Kidney (tissue), 14 donors: ENCODE measurements around the gene ZNF516. TPM values are rescaled to one million over a fixed set of nuclear protein-coding genes. Genes with fewer than 3 reads are reported as not detected.

ENCODE experiments used
- DNase-seq, 5 donors: peaks; one replicate each; pipeline ENCODE4 v3.0.0-alpha.2; 2013 to 2020
- FAIRE-seq: peaks from 2 replicates; lab custom pipeline; 2012; peaks lifted over from hg19 to GRCh38; lab: Jason Lieb, UNC
- H3K27ac ChIP-seq, 2 donors: one replicate each; pipeline ENCODE4 v1.7.0; 2013; ENCODE audit warnings: low read depth in 2 of 2, low read length in 2 of 2, inconsistent platforms in 1 of 2
- H3K27me3 ChIP-seq: one replicate; pipeline ENCODE4 v1.7.1; 2013; ENCODE audit warnings: low read length, inconsistent platforms; ENCODE audit not compliant: control insufficient read depth, insufficient read depth
- H3K36me3 ChIP-seq, 3 donors: one replicate each; pipeline versions ENCODE4 v1.7.0 to v1.7.1; 2013; ENCODE audit warnings: low read length in 3 of 3, control low read depth in 1 of 3, inconsistent platforms in 1 of 3; ENCODE audit not compliant: insufficient read depth in 3 of 3, control insufficient read depth in 2 of 3
- H3K4me1 ChIP-seq, 3 donors: one replicate each; pipeline versions ENCODE4 v1.7.0 to v1.7.1; 2013; ENCODE audit warnings: low read length in 3 of 3, inconsistent platforms in 1 of 3, low read depth in 1 of 3; ENCODE audit not compliant: control insufficient read depth in 2 of 3, insufficient read depth in 2 of 3
- H3K4me3 ChIP-seq, 3 donors: one replicate each; pipeline versions ENCODE4 v1.7.0 to v1.8.1; 2013; ENCODE audit warnings: low read length in 3 of 3, control low read depth in 1 of 3, inconsistent platforms in 1 of 3
- H3K9ac ChIP-seq, 3 donors: one replicate each; pipeline versions ENCODE4 v1.7.0 to v1.7.1; 2013; ENCODE audit warnings: low read length in 3 of 3, control low read depth in 1 of 3, inconsistent platforms in 1 of 3
- H3K9me3 ChIP-seq, 3 donors: one replicate each; pipeline versions ENCODE4 v1.7.0 to v1.7.1; 2013; ENCODE audit warnings: low read length in 3 of 3, control low read depth in 1 of 3, inconsistent platforms in 1 of 3; ENCODE audit not compliant: control insufficient read depth in 2 of 3, insufficient read depth in 1 of 3
- intact Hi-C: fragments of 100-400 bp; cut with DNase I; formaldehyde crosslinking; loops from one replicate; pipeline ENCODE4 v1.11.1; 2022
- polyA plus RNA-seq: library from polyadenylated mRNA; stranded (reverse); fragments of 350-450 nt; fragmentation: Illumina TruSeq; extraction: RNeasy Lipid Tissue Mini Kit (QIAGEN cat#74804); gene quantifications from one replicate; pipeline ENCODE4 v1.2.3, GENCODE V29; 2014; ENCODE audit warnings: low read depth, low replicate concordance; ENCODE audit not compliant: insufficient read depth
- total RNA-seq: library from RNA; stranded (reverse); fragmentation: NEBNext Ultra II Directional; extraction: Animal tissue kit (Norgen Biotek cat#: 25700); gene quantifications from one replicate; pipeline ENCODE4 v1.2.1, GENCODE V29; 2021
- TF ChIP-seq, protein P1 (sequence below): IDR thresholded peaks from 3 replicates; pipeline ENCODE4 v1.5.1; 2012; ENCODE audit warnings: mild to moderate bottlenecking, moderate library complexity, borderline replicate concordance; ENCODE audit not compliant: insufficient read depth; ENCODE audit errors: extremely low read depth
- donor health status: control.
- donor health status: control.
- donor health status: control.
- donor health status: control.
- donor health status: control.
- donor health status: DM: yes; HTN: yes; CAD: no.
- donor health status: Normal renal cell carcinoma (clear cell type).

ZNF516 gene
- total and polyA plus RNA-seq, 2 donors from 2014 or later: 6.7 to 28.7 TPM

DNA sequence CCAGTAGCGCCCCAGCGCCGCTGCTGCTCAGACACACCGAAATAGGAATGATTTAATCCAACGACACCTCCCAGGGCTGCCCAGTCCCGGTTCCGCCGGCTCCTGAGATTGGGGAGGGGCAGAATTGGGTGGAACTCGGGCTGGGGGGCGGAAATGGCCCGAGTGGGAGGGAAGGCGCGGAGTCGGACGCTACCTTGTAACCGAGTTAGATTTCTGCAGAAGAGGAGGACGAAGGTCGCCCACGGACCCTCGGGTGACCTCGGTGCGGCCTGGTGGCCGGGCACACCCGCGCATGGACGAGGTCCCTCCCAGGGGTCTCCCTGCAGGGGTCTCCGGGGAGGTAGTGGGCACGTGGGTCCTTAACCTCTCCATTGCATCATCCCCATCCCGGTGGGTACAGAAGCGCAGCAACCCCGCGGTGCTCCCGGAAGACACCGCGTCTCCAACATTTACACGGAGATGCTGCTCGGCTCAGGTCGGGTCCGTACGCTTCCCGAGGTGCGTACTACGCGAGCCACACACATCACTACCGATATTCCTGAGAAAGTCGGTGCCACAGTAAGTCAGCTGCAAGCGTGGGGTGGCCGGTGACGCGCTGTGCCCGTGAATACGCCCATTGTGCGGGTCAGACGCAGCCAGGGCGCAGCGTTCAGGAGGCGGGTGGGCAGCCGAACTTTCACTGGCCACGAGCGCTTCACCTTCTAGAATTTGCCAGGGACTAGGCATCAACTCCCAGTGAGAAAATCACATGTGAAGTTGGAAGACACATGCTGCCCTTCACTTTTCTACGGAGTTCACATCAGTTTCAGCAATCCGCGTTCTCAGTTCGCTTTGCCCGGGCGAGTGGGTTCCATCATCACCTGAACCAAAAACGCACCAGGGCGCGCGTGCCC is 3.0 kb downstream of the ZNF516 start:
- peak in 3 of 5 donors; percentile 70 to 92 (median 72) for DNase-seq

DNA sequence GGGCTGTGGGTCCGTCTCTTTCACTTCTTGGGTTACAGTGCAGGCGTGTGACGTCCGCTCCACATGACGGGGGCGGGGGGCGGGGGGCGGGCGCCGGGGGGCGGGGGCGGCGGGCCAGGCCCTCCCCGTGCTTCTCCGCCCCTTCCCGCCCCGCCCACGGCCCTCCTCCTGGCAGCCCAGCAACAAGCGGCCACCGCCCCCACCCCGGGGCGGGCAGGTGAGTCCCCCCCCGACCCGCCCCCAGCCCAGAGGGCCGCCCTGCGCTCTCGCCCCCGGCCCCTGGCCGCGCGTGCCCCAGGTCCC is 3.6 kb downstream of the ZNF516 start:
- Histone ChIP-seq H3K9ac (peak overlapping the region in 1 of 3 donors; percentile 62), H3K4me3 (peak overlapping the region in 2 of 3 donors; percentile 76 to 93), H3K36me3 (no peaks in the 10 kb centered on the region), H3K27me3 (no peaks in the 10 kb centered on the region), H3K4me1 (peaks cover 3 to 19% (median 17%) of the 10 kb centered on the region in 3 donors), H3K9me3 (no peaks in the 10 kb centered on the region), H3K27ac (peak overlapping the region; percentile 87 to 93)
- DNase-seq: peak in 4 of 5 donors; percentile 76 to 93 (median 86)
- FAIRE-seq: no peak
- intact Hi-C loops: no loop called here
- TF ChIP-seq, protein P1, sequence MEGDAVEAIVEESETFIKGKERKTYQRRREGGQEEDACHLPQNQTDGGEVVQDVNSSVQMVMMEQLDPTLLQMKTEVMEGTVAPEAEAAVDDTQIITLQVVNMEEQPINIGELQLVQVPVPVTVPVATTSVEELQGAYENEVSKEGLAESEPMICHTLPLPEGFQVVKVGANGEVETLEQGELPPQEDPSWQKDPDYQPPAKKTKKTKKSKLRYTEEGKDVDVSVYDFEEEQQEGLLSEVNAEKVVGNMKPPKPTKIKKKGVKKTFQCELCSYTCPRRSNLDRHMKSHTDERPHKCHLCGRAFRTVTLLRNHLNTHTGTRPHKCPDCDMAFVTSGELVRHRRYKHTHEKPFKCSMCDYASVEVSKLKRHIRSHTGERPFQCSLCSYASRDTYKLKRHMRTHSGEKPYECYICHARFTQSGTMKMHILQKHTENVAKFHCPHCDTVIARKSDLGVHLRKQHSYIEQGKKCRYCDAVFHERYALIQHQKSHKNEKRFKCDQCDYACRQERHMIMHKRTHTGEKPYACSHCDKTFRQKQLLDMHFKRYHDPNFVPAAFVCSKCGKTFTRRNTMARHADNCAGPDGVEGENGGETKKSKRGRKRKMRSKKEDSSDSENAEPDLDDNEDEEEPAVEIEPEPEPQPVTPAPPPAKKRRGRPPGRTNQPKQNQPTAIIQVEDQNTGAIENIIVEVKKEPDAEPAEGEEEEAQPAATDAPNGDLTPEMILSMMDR: no peak

More for the DNA sequence above, 3.0 kb downstream of the ZNF516 start:
- FAIRE-seq: no peak
- Histone ChIP-seq H3K36me3 (no peaks in the 10 kb centered on the region), H3K9ac (peak overlapping the region; percentile 62 to 93 (median 70)), H3K9me3 (no peaks in the 10 kb centered on the region), H3K27ac (peak overlapping the region; percentile 87 to 93), H3K27me3 (no peaks in the 10 kb centered on the region), H3K4me3 (peak overlapping the region; percentile 76 to 95 (median 93)), H3K4me1 (peaks cover 5 to 17% (median 15%) of the 10 kb centered on the region in 3 donors)
- TF ChIP-seq, protein P1: no peak
- intact Hi-C loops: no loop called here

DNA sequence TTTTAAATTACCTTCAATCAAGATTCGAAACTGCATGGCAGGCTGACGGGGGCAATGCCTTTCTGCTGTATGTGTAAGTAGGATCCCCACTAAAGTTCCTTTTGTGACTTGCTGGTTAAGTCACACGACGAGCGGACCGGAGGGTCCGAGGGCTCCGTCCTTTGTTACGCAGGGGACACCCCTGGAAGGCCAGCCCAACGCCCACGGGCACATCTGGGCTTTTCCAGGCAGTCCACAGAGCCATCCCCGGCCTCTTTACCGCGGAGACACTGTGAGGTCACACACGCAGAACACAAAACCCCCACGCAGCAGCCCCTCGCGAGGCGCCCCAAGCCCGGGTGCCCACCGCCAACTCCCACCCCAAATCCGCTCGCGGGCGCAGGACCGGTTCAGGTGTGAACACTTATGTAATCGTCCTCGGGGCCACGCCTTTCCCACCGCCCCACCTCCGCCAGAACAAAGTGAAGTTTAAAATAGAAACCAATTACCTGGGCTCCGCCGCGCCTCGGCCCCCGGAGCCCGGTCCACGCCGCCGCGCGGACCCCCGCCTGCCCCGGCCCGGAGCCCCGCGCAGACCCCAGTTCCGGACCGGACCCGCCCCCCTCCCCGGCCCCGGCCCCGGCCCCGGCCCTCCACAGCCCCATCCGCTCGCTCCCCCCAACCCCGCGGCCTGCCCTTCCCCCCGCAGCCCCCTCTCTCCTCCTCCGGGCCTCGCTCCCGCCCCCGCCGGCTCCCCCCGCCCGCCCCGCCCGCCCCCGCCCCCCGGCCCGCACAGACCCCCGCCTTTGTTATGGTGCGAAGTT is 4.2 kb downstream of the ZNF516 start:
- peak overlapping the region; percentile 46 to 99 (median 78) for H3K9ac ChIP-seq
- no peaks in the 10 kb centered on the region for H3K27me3 ChIP-seq
- intact Hi-C loops: no loop called here
- TF ChIP-seq, protein P1: no peak
- H3K36me3 ChIP-seq: no peaks in the 10 kb centered on the region
- no peaks in the 10 kb centered on the region for H3K9me3 ChIP-seq
- no peak for FAIRE-seq
- H3K4me3 ChIP-seq: peak overlapping the region; percentile 80 to 96 (median 83)
- peak; percentile 69 to 89 (median 81) for DNase-seq
- peak overlapping the region; percentile 79 to 89 for H3K27ac ChIP-seq
- peaks cover 3 to 19% (median 15%) of the 10 kb centered on the region in 3 donors for H3K4me1 ChIP-seq
